Measurements from ENCODE around the gene FIBP. TPM values are rescaled to one million over a fixed set of nuclear protein-coding genes. Genes with fewer than 3 reads are reported as not detected.

The FIBP gene
- total and polyA plus RNA-seq, 2 of the 4 experiments (the other 2 are of a cell fraction) = 141 to 182 TPM

- TF ChIP-seq RCOR1 (IDR thresholded peaks at IDR 0.05; ENCODE audit: insufficient replicate concordance, low read length) = no peak
- peak; percentile 90 for TF ChIP-seq BHLHE40 (IDR thresholded peaks at IDR 0.05; ENCODE audit: low read depth, low read length)
- 0 out of 2 replicates have a peak, but pooled peaks have one; percentile 30 for TF ChIP-seq CHD1 (IDR thresholded peaks at IDR 0.05; ENCODE audit: low read depth, low read length)
- no peak for TF ChIP-seq FOS (IDR thresholded peaks at IDR 0.05; ENCODE audit: low read depth, low read length)
Observed at GRCh38 chr11:65890324-65891218, 2.3 kb upstream of the FIBP start, which contains the start of gene CCDC85B (continued).
